ENCODE data around the gene ABLIM2. TPM values are rescaled to one million over a fixed set of nuclear protein-coding genes. Genes with fewer than 3 reads are reported as not detected.

The ABLIM2 gene
- total and polyA plus RNA-seq, 2 of the 8 experiments (the other 6 are each of a cell fraction or from before 2014, with no cell fraction given), result 2.8 to 3.0 TPM

GRCh38 chr4:8052160-8052691 is 106.4 kb downstream of the ABLIM2 start (continued):
- no peak for TF ChIP-seq SP4 (IDR thresholded peaks at IDR 0.05; ENCODE audit: low read length)

All from H1 (cell line).